Loucy (cell line): ENCODE results near the gene CLEC16A.

Experiments used
- CTCF ChIP-seq: fragments of 200-600 bp; sonication (generic); conservative IDR thresholded peaks from 2 replicates; pipeline ENCODE4 v1.5.1; 2014; ENCODE audit warnings: mild to moderate bottlenecking, antibody characterized with exemption, low read length
- EZH2phosphoT487 ChIP-seq: fragments of 200-600 bp; IDR thresholded peaks from 2 replicates; pipeline ENCODE4 v1.6.1; 2018; ENCODE audit warnings: antibody characterized with exemption, mild to moderate bottlenecking, moderate library complexity, borderline replicate concordance

- no peak for TF ChIP-seq CTCF
- no peak for TF ChIP-seq EZH2phosphoT487
Measured at GRCh38 chr16:11149011-11149616, 204.8 kb downstream of the CLEC16A start.
